Measurements from ENCODE around the gene AQP5. TPM values are rescaled to one million over a fixed set of nuclear protein-coding genes. Genes with fewer than 3 reads are reported as not detected.
A peak's percentile ranks its signal among the peaks of the same experiment; 100 is the strongest.

The AQP5 gene
- total RNA-seq, 6 experiments from 2014 or later: not detected

DNA sequence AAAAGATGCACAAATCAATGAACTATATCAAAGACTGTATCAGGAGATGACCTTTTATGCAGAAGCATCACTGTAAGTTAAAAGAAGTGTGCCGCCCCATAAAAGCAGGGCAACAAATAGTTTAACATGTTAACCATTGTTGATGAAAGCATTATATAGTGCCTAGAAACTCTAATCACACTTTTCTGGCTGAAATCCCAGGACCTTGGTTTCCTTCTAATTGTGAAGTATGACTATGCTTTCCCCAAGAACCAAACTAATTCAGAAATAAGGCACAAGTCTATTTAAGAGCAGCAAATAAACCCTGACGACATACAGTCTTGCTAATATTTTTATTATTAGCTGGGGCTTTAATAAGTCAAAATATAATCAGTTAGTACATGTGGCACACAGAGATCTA lies 41.9 kb downstream of the AQP5 start:
- H3K4me1 Mint-ChIP-seq (ENCODE audit: low read depth): peaks cover 42% of the 10 kb centered on the region
- H3K27me3 Mint-ChIP-seq (ENCODE audit: insufficient read depth): no peaks in the 10 kb centered on the region
- H3K27ac Mint-ChIP-seq: peak overlapping the region; percentile 25; the same call in 1 of the 2 replicates
- H3K36me3 Mint-ChIP-seq (ENCODE audit: low read depth): peaks cover 15% of the 10 kb centered on the region
- H3K9me3 Mint-ChIP-seq: no peaks in the 10 kb centered on the region
- no peak overlapping the region for H3K4me3 Mint-ChIP-seq
- TF ChIP-seq, protein P1, sequence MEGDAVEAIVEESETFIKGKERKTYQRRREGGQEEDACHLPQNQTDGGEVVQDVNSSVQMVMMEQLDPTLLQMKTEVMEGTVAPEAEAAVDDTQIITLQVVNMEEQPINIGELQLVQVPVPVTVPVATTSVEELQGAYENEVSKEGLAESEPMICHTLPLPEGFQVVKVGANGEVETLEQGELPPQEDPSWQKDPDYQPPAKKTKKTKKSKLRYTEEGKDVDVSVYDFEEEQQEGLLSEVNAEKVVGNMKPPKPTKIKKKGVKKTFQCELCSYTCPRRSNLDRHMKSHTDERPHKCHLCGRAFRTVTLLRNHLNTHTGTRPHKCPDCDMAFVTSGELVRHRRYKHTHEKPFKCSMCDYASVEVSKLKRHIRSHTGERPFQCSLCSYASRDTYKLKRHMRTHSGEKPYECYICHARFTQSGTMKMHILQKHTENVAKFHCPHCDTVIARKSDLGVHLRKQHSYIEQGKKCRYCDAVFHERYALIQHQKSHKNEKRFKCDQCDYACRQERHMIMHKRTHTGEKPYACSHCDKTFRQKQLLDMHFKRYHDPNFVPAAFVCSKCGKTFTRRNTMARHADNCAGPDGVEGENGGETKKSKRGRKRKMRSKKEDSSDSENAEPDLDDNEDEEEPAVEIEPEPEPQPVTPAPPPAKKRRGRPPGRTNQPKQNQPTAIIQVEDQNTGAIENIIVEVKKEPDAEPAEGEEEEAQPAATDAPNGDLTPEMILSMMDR (IDR thresholded peaks at IDR 0.05): no peak
- peak; percentile 22 for DNase-seq

DNA sequence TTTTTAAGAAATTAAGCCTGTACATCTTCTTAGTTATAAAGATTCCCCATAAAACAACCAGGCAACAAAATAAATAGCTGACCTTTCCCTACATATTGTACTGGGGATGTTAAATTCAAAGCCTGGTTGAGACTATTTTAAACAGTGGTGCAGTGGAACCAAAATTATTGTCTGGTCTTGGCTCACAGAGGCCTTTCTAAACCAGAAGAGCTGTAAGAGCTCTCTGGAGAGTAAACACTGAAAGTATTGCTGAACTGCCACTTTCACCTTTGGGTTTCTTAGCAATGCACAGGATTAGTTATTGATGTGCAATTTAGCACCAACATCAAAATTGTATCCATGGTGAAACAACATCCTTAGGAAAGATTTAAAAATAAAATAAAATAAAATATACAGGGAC lies 43.0 kb downstream of the AQP5 start:
- H3K9me3 Mint-ChIP-seq: no peaks in the 10 kb centered on the region
- peaks cover 11% of the 10 kb centered on the region for H3K36me3 Mint-ChIP-seq (ENCODE audit: low read depth)
- no peak overlapping the region for H3K27ac Mint-ChIP-seq
- DNase-seq: no peak
- H3K27me3 Mint-ChIP-seq (ENCODE audit: insufficient read depth): no peaks in the 10 kb centered on the region
- H3K4me1 Mint-ChIP-seq (ENCODE audit: low read depth): peaks cover 47% of the 10 kb centered on the region
- no peak overlapping the region for H3K4me3 Mint-ChIP-seq
- TF ChIP-seq, protein P1 (IDR thresholded peaks at IDR 0.05): no peak

DNA sequence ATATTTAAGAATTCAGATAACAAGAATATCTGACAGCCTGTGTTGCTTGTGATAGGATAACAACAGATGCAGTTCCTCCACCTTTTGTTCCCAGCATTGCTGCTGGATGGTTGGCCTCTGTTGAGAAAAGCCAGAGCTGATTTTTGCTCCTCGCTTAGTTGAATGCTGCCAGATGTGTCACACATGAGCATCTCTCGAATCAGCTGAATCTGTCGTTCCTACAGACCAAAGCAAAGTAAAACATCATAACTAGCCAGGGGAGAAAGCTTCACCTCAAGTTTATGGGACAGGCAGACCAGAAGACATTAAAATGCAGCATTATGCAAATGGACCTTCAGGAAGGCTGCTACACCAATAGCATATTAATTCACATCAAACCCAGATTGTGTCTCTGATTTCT lies 43.5 kb downstream of the AQP5 start:
- no peaks in the 10 kb centered on the region for H3K9me3 Mint-ChIP-seq
- peaks cover 14% of the 10 kb centered on the region for H3K36me3 Mint-ChIP-seq (ENCODE audit: low read depth)
- H3K27ac Mint-ChIP-seq: peak overlapping the region; percentile 75
- no peak for DNase-seq
- no peak overlapping the region for H3K4me3 Mint-ChIP-seq
- no peaks in the 10 kb centered on the region for H3K27me3 Mint-ChIP-seq (ENCODE audit: insufficient read depth)
- TF ChIP-seq, protein P1 (IDR thresholded peaks at IDR 0.05): no peak
- peaks cover 50% of the 10 kb centered on the region for H3K4me1 Mint-ChIP-seq (ENCODE audit: low read depth)

DNA sequence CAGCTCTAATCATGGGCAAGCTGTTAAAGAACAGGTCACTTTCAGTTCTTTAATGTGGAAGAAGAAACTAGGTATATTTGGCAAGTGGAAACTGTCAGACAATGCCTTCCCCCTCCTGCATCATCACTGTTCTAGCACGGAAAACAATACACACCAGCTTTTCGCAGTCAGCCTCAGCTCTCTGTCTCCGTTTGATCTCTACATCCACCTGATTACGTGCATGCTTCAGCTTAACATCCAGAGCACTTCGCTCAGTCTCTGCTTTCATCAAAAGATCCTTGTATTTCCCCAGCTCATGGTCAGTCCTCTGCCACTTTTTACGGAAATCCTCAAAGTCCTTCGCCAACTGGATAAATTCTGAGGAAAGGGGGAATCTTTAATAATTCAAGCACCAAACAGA lies 44.6 kb downstream of the AQP5 start:
- no peak overlapping the region for H3K4me3 Mint-ChIP-seq
- H3K9me3 Mint-ChIP-seq: no peaks in the 10 kb centered on the region
- H3K27me3 Mint-ChIP-seq (ENCODE audit: insufficient read depth): no peaks in the 10 kb centered on the region
- H3K36me3 Mint-ChIP-seq (ENCODE audit: low read depth): peaks cover 9% of the 10 kb centered on the region; the same call in 1 of the 2 replicates
- no peak for DNase-seq
- peaks cover 50% of the 10 kb centered on the region for H3K4me1 Mint-ChIP-seq (ENCODE audit: low read depth)
- TF ChIP-seq, protein P1 (IDR thresholded peaks at IDR 0.05): no peak
- H3K27ac Mint-ChIP-seq: peak overlapping the region; percentile 58; the same call in 1 of the 2 replicates

DNA sequence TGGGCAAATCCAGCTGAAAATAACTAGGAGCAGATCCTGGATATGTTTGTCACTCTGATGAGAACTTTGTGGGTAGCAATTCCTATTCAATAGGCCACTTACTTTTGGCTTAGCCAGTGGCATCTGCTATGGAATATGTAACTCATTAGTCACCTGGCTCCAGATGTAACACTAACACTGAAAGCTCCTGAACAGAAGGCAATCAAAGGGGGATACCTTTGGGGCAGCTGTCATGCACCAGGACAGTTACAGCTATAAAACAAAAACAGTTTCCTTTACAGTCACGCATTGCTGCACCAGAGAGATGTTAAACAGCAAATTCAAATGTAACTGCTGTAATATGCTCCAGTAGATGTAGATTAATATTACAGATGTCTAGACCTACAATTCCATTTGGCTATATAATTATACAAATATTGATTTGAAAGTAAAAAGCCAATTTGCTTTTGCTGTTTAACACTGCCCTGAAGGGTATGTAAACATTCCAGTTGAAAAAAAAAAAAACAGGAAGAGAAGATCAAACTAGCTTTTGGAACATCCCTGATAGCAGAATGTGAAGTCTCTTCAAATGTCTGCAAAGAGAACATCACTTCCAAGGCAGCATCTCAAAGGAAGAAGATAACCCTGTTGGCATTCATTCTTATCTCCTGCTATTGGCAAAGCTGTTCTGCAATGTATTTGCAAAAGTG lies 45.2 kb downstream of the AQP5 start:
- Mint-ChIP-seq H3K27me3 (ENCODE audit: insufficient read depth) (no peaks in the 10 kb centered on the region), H3K27ac (peak overlapping the region; percentile 58)
- DNase-seq: peak; percentile 49

More for the DNA sequence above, 45.2 kb downstream of the AQP5 start:
- Mint-ChIP-seq H3K4me3 (peak overlapping the region; percentile 11), H3K9me3 (no peaks in the 10 kb centered on the region), H3K36me3 (ENCODE audit: low read depth) (peaks cover 7% of the 10 kb centered on the region; the same call in 1 of the 2 replicates), H3K4me1 (ENCODE audit: low read depth) (peaks cover 50% of the 10 kb centered on the region)
- TF ChIP-seq, protein P1 (IDR thresholded peaks at IDR 0.05): no peak

All from HFFc6 (cell line).